ENCODE data around the gene MORC4.

MORC4 gene

GRCh38 chrX:106919932-106920452 lies 80.0 kb downstream of the MORC4 start, which contains the start of gene CLDN2:
CLDN2 (plus strand) TSS chrX:106920402; CDS start chrX:106928229, 7,827 bp downstream.
- H3K9me3 ChIP-seq (ENCODE audit: control insufficient read depth, insufficient read depth, low read length): no peaks in the 10 kb centered on the region
- H4K20me1 ChIP-seq (ENCODE audit: control insufficient read depth, insufficient read depth, low read depth, low read length): no peaks in the 10 kb centered on the region
- no peaks in the 10 kb centered on the region for H3K4me1 ChIP-seq (ENCODE audit: control insufficient read depth, low read length)
- H3K9me2 ChIP-seq (replicated peaks; ENCODE audit: control insufficient read depth, low read length): no peaks in the 10 kb centered on the region
- H3K4me2 ChIP-seq (ENCODE audit: low read length): no peak within 1 kb of the TSS
- H3K79me2 ChIP-seq (ENCODE audit: control insufficient read depth, low read length): no peaks in the 10 kb centered on the region
- no peaks in the 10 kb centered on the region for H3F3A ChIP-seq (ENCODE audit: control insufficient read depth, insufficient read depth)
- H3K27ac ChIP-seq (ENCODE audit: low read depth, low read length): no peak within 1 kb of the TSS
- TF ChIP-seq CTCF (IDR thresholded peaks at IDR 0.05; ENCODE audit: low read depth, low read length, poor library complexity, severe bottlenecking): no peak
- no peak for TF ChIP-seq EZH2phosphoT487 (IDR thresholded peaks at IDR 0.05; ENCODE audit: borderline replicate concordance, low read length)
- no peaks in the 10 kb centered on the region for H3K27me3 ChIP-seq (ENCODE audit: control insufficient read depth, low read length)
- H3K36me3 ChIP-seq (ENCODE audit: control insufficient read depth, low read length): no peaks in the 10 kb centered on the region
- no peak within 1 kb of the TSS for H3K4me3 ChIP-seq (ENCODE audit: low read length)

GRCh38 chrX:106917830-106918500 lies 82.0 kb downstream of the MORC4 start:
- no peak overlapping the region for H3K4me2 ChIP-seq (ENCODE audit: low read length)

GRCh38 chrX:106912864-106913263 lies 87.1 kb downstream of the MORC4 start:
- H3K9me2 ChIP-seq (replicated peaks; ENCODE audit: control insufficient read depth, low read length): no peaks in the 10 kb centered on the region
- H3K4me1 ChIP-seq (ENCODE audit: control insufficient read depth, low read length): no peaks in the 10 kb centered on the region
- no peaks in the 10 kb centered on the region for H4K20me1 ChIP-seq (ENCODE audit: control insufficient read depth, insufficient read depth, low read depth, low read length)
- no peak overlapping the region for H3K4me3 ChIP-seq (ENCODE audit: low read length)
- no peaks in the 10 kb centered on the region for H3K36me3 ChIP-seq (ENCODE audit: control insufficient read depth, low read length)
- H3K4me2 ChIP-seq (ENCODE audit: low read length): no peak overlapping the region
- H3K27ac ChIP-seq (ENCODE audit: low read depth, low read length): no peak overlapping the region
- H3K27me3 ChIP-seq (ENCODE audit: control insufficient read depth, low read length): no peaks in the 10 kb centered on the region
- H3K9me3 ChIP-seq (ENCODE audit: control insufficient read depth, insufficient read depth, low read length): no peaks in the 10 kb centered on the region
- no peak for TF ChIP-seq CTCF (IDR thresholded peaks at IDR 0.05; ENCODE audit: low read depth, low read length, poor library complexity, severe bottlenecking)
- TF ChIP-seq EZH2phosphoT487 (IDR thresholded peaks at IDR 0.05; ENCODE audit: borderline replicate concordance, low read length): no peak
- H3K79me2 ChIP-seq (ENCODE audit: control insufficient read depth, low read length): no peaks in the 10 kb centered on the region
- no peaks in the 10 kb centered on the region for H3F3A ChIP-seq (ENCODE audit: control insufficient read depth, insufficient read depth)

More at GRCh38 chrX:106917830-106918500, 82.0 kb downstream of the MORC4 start:
- Histone ChIP-seq H3F3A (ENCODE audit: control insufficient read depth, insufficient read depth) (no peaks in the 10 kb centered on the region), H3K4me1 (ENCODE audit: control insufficient read depth, low read length) (no peaks in the 10 kb centered on the region), H3K36me3 (ENCODE audit: control insufficient read depth, low read length) (no peaks in the 10 kb centered on the region), H3K27ac (ENCODE audit: low read depth, low read length) (no peak overlapping the region), H3K9me2 (replicated peaks; ENCODE audit: control insufficient read depth, low read length) (no peaks in the 10 kb centered on the region), H3K4me3 (ENCODE audit: low read length) (no peak overlapping the region), H3K79me2 (ENCODE audit: control insufficient read depth, low read length) (no peaks in the 10 kb centered on the region), H3K9me3 (ENCODE audit: control insufficient read depth, insufficient read depth, low read length) (no peaks in the 10 kb centered on the region), H3K27me3 (ENCODE audit: control insufficient read depth, low read length) (no peaks in the 10 kb centered on the region), H4K20me1 (ENCODE audit: control insufficient read depth, insufficient read depth, low read depth, low read length) (no peaks in the 10 kb centered on the region)
- TF ChIP-seq EZH2phosphoT487 (IDR thresholded peaks at IDR 0.05; ENCODE audit: borderline replicate concordance, low read length) (no peak), CTCF (IDR thresholded peaks at IDR 0.05; ENCODE audit: low read depth, low read length, poor library complexity, severe bottlenecking) (no peak)

All from DOHH2 (cell line).